Muscle layer of duodenum (tissue), 2 donors: ENCODE measurements around the gene CST9.

Experiments
- H3K27ac ChIP-seq: one replicate; pipeline ENCODE4 v1.7.0; 2013; ENCODE audit warnings: mild to moderate bottlenecking, low read length
- H3K27me3 ChIP-seq: one replicate; pipeline ENCODE4 v1.7.0; 2013; ENCODE audit warnings: low read depth, mild to moderate bottlenecking, control low read depth, low read length
- H3K36me3 ChIP-seq, 2 donors: one replicate each; pipeline ENCODE4 v1.7.0; 2013; ENCODE audit warnings: low read length in 2 of 2, control low read depth in 1 of 2, mild to moderate bottlenecking in 1 of 2; ENCODE audit not compliant: insufficient read depth in 2 of 2, control insufficient read depth in 1 of 2
- H3K4me1 ChIP-seq, 2 donors: one replicate each; pipeline ENCODE4 v1.7.0; 2013; ENCODE audit warnings: low read length in 2 of 2, mild to moderate bottlenecking in 2 of 2, control low read depth in 1 of 2, moderate library complexity in 1 of 2; ENCODE audit not compliant: insufficient read depth in 2 of 2, control insufficient read depth in 1 of 2
- H3K4me3 ChIP-seq, 2 donors: one replicate each; pipeline ENCODE4 v1.7.0; 2013; ENCODE audit warnings: low read length in 2 of 2, low read depth in 1 of 2, mild to moderate bottlenecking in 1 of 2
- H3K9me3 ChIP-seq, 2 donors: one replicate each; pipeline ENCODE4 v1.7.0; 2013; ENCODE audit warnings: low read length in 2 of 2, control low read depth in 1 of 2, mild to moderate bottlenecking in 1 of 2; ENCODE audit not compliant: control insufficient read depth in 1 of 2
- donor health status: healthy.

The CST9 gene

GRCh38 chr20:23614163-23614562, 8.4 kb upstream of the CST9 start:
- no peaks in the 10 kb centered on the region for H3K27me3 ChIP-seq
- no peaks in the 10 kb centered on the region for H3K9me3 ChIP-seq
- H3K4me1 ChIP-seq, result peaks cover 4 to 26% of the 10 kb centered on the region in 2 donors
- H3K4me3 ChIP-seq, result no peak overlapping the region
- H3K27ac ChIP-seq, result peak overlapping the region; percentile 20
- H3K36me3 ChIP-seq, result no peaks in the 10 kb centered on the region

- peaks cover 4 to 26% of the 10 kb centered on the region in 2 donors for H3K4me1 ChIP-seq
- H3K27me3 ChIP-seq, result no peaks in the 10 kb centered on the region
- H3K27ac ChIP-seq, result peak overlapping the region; percentile 20
- no peaks in the 10 kb centered on the region for H3K9me3 ChIP-seq
- H3K4me3 ChIP-seq, result no peak overlapping the region
- H3K36me3 ChIP-seq, result no peaks in the 10 kb centered on the region
Measured at GRCh38 chr20:23613676-23614075, 8.0 kb upstream of the CST9 start.

GRCh38 chr20:23612396-23612795, 6.7 kb upstream of the CST9 start:
- H3K9me3 ChIP-seq, result no peaks in the 10 kb centered on the region
- H3K4me1 ChIP-seq, result peaks cover 4 to 27% of the 10 kb centered on the region in 2 donors
- H3K36me3 ChIP-seq, result no peaks in the 10 kb centered on the region
- no peak overlapping the region for H3K27ac ChIP-seq
- H3K4me3 ChIP-seq, result no peak overlapping the region
- H3K27me3 ChIP-seq, result no peaks in the 10 kb centered on the region

- no peak overlapping the region for H3K4me3 ChIP-seq
- H3K27ac ChIP-seq, result no peak overlapping the region
- no peaks in the 10 kb centered on the region for H3K9me3 ChIP-seq
- H3K36me3 ChIP-seq, result no peaks in the 10 kb centered on the region
- H3K4me1 ChIP-seq, result peaks cover 4 to 37% of the 10 kb centered on the region in 2 donors
- no peaks in the 10 kb centered on the region for H3K27me3 ChIP-seq
Measured at GRCh38 chr20:23609486-23610109, 3.9 kb upstream of the CST9 start.

GRCh38 chr20:23608251-23608846, 2.6 kb upstream of the CST9 start:
- Histone ChIP-seq H3K36me3 (no peaks in the 10 kb centered on the region), H3K4me3 (no peak overlapping the region), H3K4me1 (peaks cover 4 to 26% of the 10 kb centered on the region in 2 donors), H3K27me3 (no peaks in the 10 kb centered on the region), H3K9me3 (no peaks in the 10 kb centered on the region), H3K27ac (no peak overlapping the region)

- Histone ChIP-seq H3K9me3 (no peaks in the 10 kb centered on the region), H3K4me1 (peaks cover 3 to 19% of the 10 kb centered on the region in 2 donors), H3K4me3 (no peak overlapping the region), H3K36me3 (no peaks in the 10 kb centered on the region), H3K27me3 (no peaks in the 10 kb centered on the region), H3K27ac (no peak overlapping the region)
Measured at GRCh38 chr20:23607497-23608245, 2.0 kb upstream of the CST9 start.

GRCh38 chr20:23606652-23607049, 934 bp upstream of the CST9 start:
- Histone ChIP-seq H3K4me3 (no peak overlapping the region), H3K9me3 (no peaks in the 10 kb centered on the region), H3K27me3 (no peaks in the 10 kb centered on the region), H3K4me1 (peaks cover 0 to 12% of the 10 kb centered on the region in 2 donors), H3K36me3 (no peaks in the 10 kb centered on the region), H3K27ac (no peak overlapping the region)

- H3K27me3 ChIP-seq, result no peaks in the 10 kb centered on the region
- no peaks in the 10 kb centered on the region for H3K36me3 ChIP-seq
- H3K4me3 ChIP-seq, result no peak overlapping the region
- H3K9me3 ChIP-seq, result no peaks in the 10 kb centered on the region
- H3K4me1 ChIP-seq, result peaks cover 0 to 12% of the 10 kb centered on the region in 2 donors
- H3K27ac ChIP-seq, result no peak overlapping the region
Measured at GRCh38 chr20:23604306-23604705, 1.4 kb downstream of the CST9 start.

GRCh38 chr20:23603321-23603720, 2.4 kb downstream of the CST9 start:
- H3K4me1 ChIP-seq, result peaks cover 0 to 12% of the 10 kb centered on the region in 2 donors

GRCh38 chr20:23602699-23603098, 3.0 kb downstream of the CST9 start:
- Histone ChIP-seq H3K4me3 (no peak overlapping the region), H3K36me3 (no peaks in the 10 kb centered on the region), H3K27ac (no peak overlapping the region), H3K9me3 (no peaks in the 10 kb centered on the region), H3K27me3 (no peaks in the 10 kb centered on the region), H3K4me1 (peaks cover 0 to 12% of the 10 kb centered on the region in 2 donors)

More at GRCh38 chr20:23603321-23603720, 2.4 kb downstream of the CST9 start:
- Histone ChIP-seq H3K27me3 (no peaks in the 10 kb centered on the region), H3K36me3 (no peaks in the 10 kb centered on the region), H3K4me3 (no peak overlapping the region), H3K27ac (no peak overlapping the region), H3K9me3 (no peaks in the 10 kb centered on the region)

GRCh38 chr20:23602241-23602640, 3.5 kb downstream of the CST9 start:
- Histone ChIP-seq H3K27ac (no peak overlapping the region), H3K36me3 (no peaks in the 10 kb centered on the region), H3K27me3 (no peaks in the 10 kb centered on the region), H3K4me3 (no peak overlapping the region), H3K9me3 (no peaks in the 10 kb centered on the region), H3K4me1 (peaks cover 0 to 10% of the 10 kb centered on the region in 2 donors)
